Neural cell (in vitro differentiated cells): ENCODE data around the gene SLC12A4. TPM values are rescaled to one million over a fixed set of nuclear protein-coding genes. Genes with fewer than 3 reads are reported as not detected.

Source experiments
- H2AFZ ChIP-seq: fragments of 200-600, 300-800 bp; sonication (generic), shearing (Covaris generic); 2 replicates; pipeline ENCODE4 v1.6.0; 2014; ENCODE audit warnings: low read depth, mild to moderate bottlenecking, antibody characterized with exemption, low read length, moderate library complexity
- H3F3A ChIP-seq: fragments of 200-600 bp; shearing (Covaris generic); 2 replicates; pipeline ENCODE4 v1.6.1; 2016; ENCODE audit warnings: mild to moderate bottlenecking, moderate library complexity, mixed read lengths, antibody characterized with exemption, low read length; ENCODE audit not compliant: insufficient read depth, poor library complexity, severe bottlenecking
- H3K27ac ChIP-seq: fragments of 200-600, 300-800 bp; sonication (generic), shearing (Covaris generic); 2 replicates; pipeline ENCODE4 v1.5.1; 2014; ENCODE audit warnings: mild to moderate bottlenecking, low read length, moderate library complexity
- H3K27me3 ChIP-seq: fragments of 300-800, 200-600 bp; sonication (generic), shearing (Covaris generic); 2 replicates; pipeline ENCODE4 v1.6.0; 2014; ENCODE audit warnings: mild to moderate bottlenecking, low read depth, low read length, moderate library complexity; ENCODE audit not compliant: insufficient read depth
- H3K36me3 ChIP-seq: fragments of 300-800, 200-600 bp; sonication (generic), shearing (Covaris generic); 2 replicates; pipeline ENCODE4 v1.5.1; 2014; ENCODE audit warnings: mild to moderate bottlenecking, antibody characterized with exemption, low read length, moderate library complexity; ENCODE audit not compliant: insufficient read depth
- H3K4me2 ChIP-seq: fragments of 300-800, 200-600 bp; sonication (generic), shearing (Covaris generic); 2 replicates; pipeline ENCODE4 v1.6.0; 2014; ENCODE audit warnings: mild to moderate bottlenecking, low read length
- H3K4me3 ChIP-seq: fragments of 300-800, 200-600 bp; sonication (generic), shearing (Covaris generic); 2 replicates; pipeline ENCODE4 v1.5.1; 2014; ENCODE audit warnings: mild to moderate bottlenecking, low read length, moderate library complexity
- H3K79me2 ChIP-seq: fragments of 200-600 bp; shearing (Covaris generic); replicated peaks from 2 replicates; pipeline ENCODE4 v1.6.0; 2014; ENCODE audit warnings: mild to moderate bottlenecking, low read length, moderate library complexity; ENCODE audit not compliant: insufficient read depth
- H3K9ac ChIP-seq: fragments of 300-800, 200-600 bp; sonication (generic), shearing (Covaris generic); 2 replicates; pipeline ENCODE4 v1.6.1; 2016; ENCODE audit warnings: mild to moderate bottlenecking, low read length, mixed read lengths
- H3K9me2 ChIP-seq: fragments of 200-600 bp; shearing (Covaris generic); 2 replicates; pipeline ENCODE4 v1.6.1; 2016; ENCODE audit warnings: mild to moderate bottlenecking, low read length, mixed read lengths; ENCODE audit not compliant: insufficient read depth
- H3K9me3 ChIP-seq: fragments of 200-600, 300-800 bp; sonication (generic), shearing (Covaris generic); 2 replicates; pipeline ENCODE4 v1.6.1; 2016; ENCODE audit warnings: mild to moderate bottlenecking, mixed run types, low read length, moderate library complexity, mixed read lengths
- H4K20me1 ChIP-seq: fragments of 200-600 bp; shearing (Covaris generic); 2 replicates; pipeline ENCODE4 v1.6.1; 2016; ENCODE audit warnings: mild to moderate bottlenecking, mixed run types; ENCODE audit not compliant: insufficient read depth
- EP300 ChIP-seq: fragments of 450-650 bp; conservative IDR thresholded peaks from 2 replicates; pipeline ENCODE4 v1.6.1; 2014; ENCODE audit warnings: antibody characterized with exemption, mild to moderate bottlenecking, moderate library complexity; ENCODE audit not compliant: poor library complexity, severe bottlenecking
- EZH2 ChIP-seq: fragments of 200-600, 300-800 bp; shearing (Covaris generic), sonication (generic); IDR thresholded peaks from 2 replicates; pipeline ENCODE4 v1.6.1; 2014; ENCODE audit warnings: antibody characterized with exemption, low read length, borderline replicate concordance, mild to moderate bottlenecking; ENCODE audit not compliant: insufficient read depth, poor library complexity, severe bottlenecking
- MXI1 ChIP-seq: fragments of 450-650 bp; conservative IDR thresholded peaks from 2 replicates; pipeline ENCODE4 v1.6.1; 2014; ENCODE audit warnings: antibody characterized with exemption, mild to moderate bottlenecking; ENCODE audit not compliant: poor library complexity, severe bottlenecking
- POLR2AphosphoS5 ChIP-seq: IDR thresholded peaks from 2 replicates; pipeline ENCODE4 v1.6.1; 2012
- RAD21 ChIP-seq: fragments of 450-650 bp; conservative IDR thresholded peaks from 2 replicates; pipeline ENCODE4 v1.6.1; 2014; ENCODE audit warnings: antibody characterized with exemption, mild to moderate bottlenecking, moderate library complexity
- SMC3 ChIP-seq: fragments of 450-650 bp; conservative IDR thresholded peaks from 2 replicates; pipeline ENCODE4 v1.6.1; 2014; ENCODE audit warnings: antibody characterized with exemption, mild to moderate bottlenecking, moderate library complexity; ENCODE audit not compliant: poor library complexity
- TAF1 ChIP-seq: IDR thresholded peaks from 2 replicates; pipeline ENCODE4 v1.6.1; 2012; ENCODE audit warnings: low read depth
- polyA plus RNA-seq: library from polyadenylated mRNA; depleted of rRNA; stranded (reverse); fragments of >200 nt; gene quantifications from 2 replicates; pipeline ENCODE4 v1.2.3, GENCODE V29; 2014
- TF ChIP-seq, protein P1 (sequence below): fragments of 450-650 bp; IDR thresholded peaks from 2 replicates; pipeline ENCODE4 v1.5.1; 2014; ENCODE audit warnings: antibody characterized with exemption, mild to moderate bottlenecking, moderate library complexity; ENCODE audit not compliant: poor library complexity, severe bottlenecking

The SLC12A4 gene
- polyA plus RNA-seq, 1 donor from 2014 or later, result 0.11 TPM

DNA sequence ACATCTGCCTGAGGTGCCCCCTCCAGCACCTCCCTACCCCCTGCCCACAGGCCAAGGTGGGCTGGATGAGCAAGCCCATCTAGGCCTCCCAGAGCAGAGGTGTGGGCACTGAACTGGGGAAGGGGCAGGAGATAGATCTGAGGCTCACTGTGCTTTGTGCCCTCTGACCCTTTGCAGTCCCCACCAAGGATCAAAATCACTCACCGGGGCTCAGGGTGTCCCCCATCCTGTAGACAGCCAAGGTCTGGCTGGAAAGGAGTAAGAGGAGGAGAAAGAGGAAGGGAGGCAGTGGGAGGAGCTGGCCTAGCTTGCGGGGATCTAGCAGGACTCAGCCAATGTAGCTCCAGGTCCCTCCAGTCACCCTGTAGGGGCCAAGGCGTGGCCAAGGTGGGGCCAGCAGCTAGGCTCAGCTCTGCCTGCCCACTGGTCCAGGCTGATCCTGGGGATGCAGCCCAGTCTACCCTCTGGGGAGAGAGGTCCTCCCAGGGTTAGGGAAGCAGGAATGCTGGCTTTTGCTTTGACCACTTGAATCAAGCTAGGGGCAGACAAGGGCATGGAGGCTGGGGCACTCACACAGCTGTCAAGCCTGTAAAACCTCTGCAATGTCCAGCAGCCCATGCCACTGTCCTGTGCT is 1.8 kb downstream of the SLC12A4 start:
- H3K36me3 ChIP-seq, result no peaks in the 10 kb centered on the region
- no peak overlapping the region for H2AFZ ChIP-seq
- H3K27me3 ChIP-seq, result peaks cover 29% of the 10 kb centered on the region
- H3K4me3 ChIP-seq, result no peak overlapping the region
- TF ChIP-seq, protein P1, sequence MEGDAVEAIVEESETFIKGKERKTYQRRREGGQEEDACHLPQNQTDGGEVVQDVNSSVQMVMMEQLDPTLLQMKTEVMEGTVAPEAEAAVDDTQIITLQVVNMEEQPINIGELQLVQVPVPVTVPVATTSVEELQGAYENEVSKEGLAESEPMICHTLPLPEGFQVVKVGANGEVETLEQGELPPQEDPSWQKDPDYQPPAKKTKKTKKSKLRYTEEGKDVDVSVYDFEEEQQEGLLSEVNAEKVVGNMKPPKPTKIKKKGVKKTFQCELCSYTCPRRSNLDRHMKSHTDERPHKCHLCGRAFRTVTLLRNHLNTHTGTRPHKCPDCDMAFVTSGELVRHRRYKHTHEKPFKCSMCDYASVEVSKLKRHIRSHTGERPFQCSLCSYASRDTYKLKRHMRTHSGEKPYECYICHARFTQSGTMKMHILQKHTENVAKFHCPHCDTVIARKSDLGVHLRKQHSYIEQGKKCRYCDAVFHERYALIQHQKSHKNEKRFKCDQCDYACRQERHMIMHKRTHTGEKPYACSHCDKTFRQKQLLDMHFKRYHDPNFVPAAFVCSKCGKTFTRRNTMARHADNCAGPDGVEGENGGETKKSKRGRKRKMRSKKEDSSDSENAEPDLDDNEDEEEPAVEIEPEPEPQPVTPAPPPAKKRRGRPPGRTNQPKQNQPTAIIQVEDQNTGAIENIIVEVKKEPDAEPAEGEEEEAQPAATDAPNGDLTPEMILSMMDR, result no peak
- TF ChIP-seq EZH2 (no peak), SMC3 (no peak), POLR2AphosphoS5 (no peak), MXI1 (no peak), TAF1 (no peak)
- no peaks in the 10 kb centered on the region for H3K9me2 ChIP-seq
- no peak overlapping the region for H3K9ac ChIP-seq
- no peaks in the 10 kb centered on the region for H3K79me2 ChIP-seq
- no peak overlapping the region for H3K27ac ChIP-seq
- H3K4me2 ChIP-seq, result no peak overlapping the region
- no peaks in the 10 kb centered on the region for H3K9me3 ChIP-seq
- no peaks in the 10 kb centered on the region for H3F3A ChIP-seq
- no peaks in the 10 kb centered on the region for H4K20me1 ChIP-seq

DNA sequence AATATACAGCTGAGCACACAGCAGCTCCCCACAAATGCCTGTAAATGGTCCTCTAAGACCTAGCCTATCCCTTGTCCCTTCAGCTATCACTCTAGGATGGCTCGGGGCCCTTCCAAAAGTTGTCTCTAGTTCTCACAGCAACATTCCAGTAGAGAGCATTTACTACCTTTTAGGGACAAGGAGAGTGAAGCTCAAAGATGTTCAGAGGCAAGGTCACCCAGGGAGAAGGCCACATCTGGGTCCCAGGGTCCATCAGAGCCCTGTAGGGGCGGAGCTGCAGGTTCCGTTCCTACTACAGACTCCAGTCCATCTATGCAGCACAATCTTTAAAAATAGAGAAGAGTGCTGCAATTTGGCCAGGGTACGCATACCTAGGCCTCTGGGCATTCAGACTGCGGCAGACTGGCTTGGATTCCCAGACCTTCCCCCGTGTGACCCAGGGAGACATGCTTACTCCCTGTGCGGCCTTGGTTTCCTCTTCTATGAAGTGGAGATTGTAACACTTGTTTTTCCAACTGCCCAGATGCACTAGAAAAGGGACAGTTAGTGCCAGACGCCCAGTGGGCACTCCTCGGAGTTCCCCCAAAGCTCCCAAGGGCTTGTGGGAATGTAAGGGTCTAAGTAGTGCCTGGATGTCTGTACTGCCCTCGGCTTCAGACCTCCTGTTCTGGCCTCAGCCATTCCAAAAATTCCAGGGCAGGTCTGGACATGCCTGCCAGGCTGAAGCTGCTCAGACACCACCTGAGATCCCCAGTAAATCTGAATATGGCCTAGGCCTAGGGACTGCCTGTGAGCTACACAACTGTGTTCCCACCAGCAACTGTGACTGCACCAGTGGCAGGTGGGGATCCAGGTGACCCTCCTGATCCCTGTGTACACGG is 2.5 kb downstream of the SLC12A4 start:
- Histone ChIP-seq H3K79me2 (no peaks in the 10 kb centered on the region), H3F3A (no peaks in the 10 kb centered on the region), H3K4me2 (no peak overlapping the region), H3K9ac (no peak overlapping the region), H3K4me3 (no peak overlapping the region), H3K27me3 (peaks cover 29% of the 10 kb centered on the region), H3K9me2 (no peaks in the 10 kb centered on the region), H3K9me3 (no peaks in the 10 kb centered on the region), H2AFZ (no peak overlapping the region), H4K20me1 (no peaks in the 10 kb centered on the region), H3K27ac (no peak overlapping the region), H3K36me3 (no peaks in the 10 kb centered on the region)
- TF ChIP-seq MXI1 (no peak), RAD21 (no peak), TAF1 (no peak), EP300 (no peak), SMC3 (no peak), EZH2 (no peak), POLR2AphosphoS5 (no peak)
- TF ChIP-seq, protein P1, result no peak
